Lung (tissue), 12 donors: Measurements from ENCODE around the gene KNDC1. TPM values are rescaled to one million over a fixed set of nuclear protein-coding genes. Genes with fewer than 3 reads are reported as not detected.

Experiments
- ATAC-seq: fragments of 200-7000 bp; cut with Tn5 transposase; one replicate; pipeline ENCODE4 v1.9.1; 2020; ENCODE audit warnings: moderate number of reproducible peaks; ENCODE audit not compliant: insufficient read depth, low FRiP score
- DNase-seq, 3 donors: peaks; one replicate each; pipeline ENCODE4 v3.0.0-alpha.2; 2013 to 2017
- H3K27ac ChIP-seq, 2 donors: one replicate each; pipeline ENCODE4 v1.5.1; 2013; ENCODE audit warnings: mild to moderate bottlenecking in 2 of 2, moderate library complexity in 2 of 2, control low read depth in 1 of 2, inconsistent platforms in 1 of 2, low read depth in 1 of 2, low read length in 1 of 2
- H3K27me3 ChIP-seq, 3 donors: one replicate each; pipeline ENCODE4 v1.5.1; 2013; ENCODE audit warnings: low read length in 2 of 3; ENCODE audit not compliant: control insufficient read depth in 3 of 3, insufficient read depth in 3 of 3
- H3K36me3 ChIP-seq, 4 donors: one replicate each; pipeline ENCODE4 v1.5.1; 2013; ENCODE audit warnings: low read length in 4 of 4, mild to moderate bottlenecking in 1 of 4, moderate library complexity in 1 of 4; ENCODE audit not compliant: control insufficient read depth in 4 of 4, insufficient read depth in 4 of 4
- H3K4me1 ChIP-seq, 5 donors: one replicate each; pipeline ENCODE4 v1.5.1; 2013; ENCODE audit warnings: low read length in 5 of 5, mild to moderate bottlenecking in 2 of 5, moderate library complexity in 1 of 5; ENCODE audit not compliant: control insufficient read depth in 5 of 5, insufficient read depth in 5 of 5
- H3K4me3 ChIP-seq: one replicate; pipeline ENCODE4 v1.5.1; 2013; ENCODE audit warnings: mild to moderate bottlenecking, control low read depth, moderate library complexity
- H3K9ac ChIP-seq, 2 donors: one replicate each; pipeline ENCODE4 v1.5.1; 2013; ENCODE audit warnings: low read length in 2 of 2, control low read depth in 1 of 2; ENCODE audit not compliant: insufficient read depth in 1 of 2
- H3K9me3 ChIP-seq, 4 donors: one replicate each; pipeline ENCODE4 v1.5.1; 2013; ENCODE audit warnings: low read length in 3 of 4, mild to moderate bottlenecking in 1 of 4, moderate library complexity in 1 of 4; ENCODE audit not compliant: control insufficient read depth in 4 of 4, insufficient read depth in 3 of 4
- WGBS, 2 donors: extraction: QIAGEN DNeasy Blood & Tissue Kit; methylation state at CpG; one replicate each; pipeline ENCODE4 v1.1.7; 2013; 5-methylcytosine and 5-hydroxymethylcytosine counted together
- polyA plus RNA-seq, 2 donors: library from polyadenylated mRNA; stranded (reverse); fragments of 200-250 nt; gene quantifications; one replicate each; pipeline ENCODE4 v1.2.1, GENCODE V29; 2013
- total RNA-seq, 2 donors: library from RNA; depleted of rRNA in 1 of 2; stranded (reverse); fragments of >200 nt in 1 of 2; gene quantifications; one replicate each; pipeline ENCODE4 v1.2.1, GENCODE V29; 2014 to 2021
- TF ChIP-seq, protein P1 (sequence below): IDR thresholded peaks from 2 replicates; pipeline ENCODE4 v1.5.1; 2012; ENCODE audit warnings: mild to moderate bottlenecking; ENCODE audit errors: control extremely low read depth, extremely low read depth
- donor health status: control.
- donor health status: control.
- donor health status: Bipolar disorder and iron deficiency.
- donor health status: healthy.
- donor health status: DM: yes; HTN: yes; CAD: no.

Gene KNDC1
- total and polyA plus RNA-seq, 4 donors, result 3.2 to 21.0 (median 6.7) TPM

DNA sequence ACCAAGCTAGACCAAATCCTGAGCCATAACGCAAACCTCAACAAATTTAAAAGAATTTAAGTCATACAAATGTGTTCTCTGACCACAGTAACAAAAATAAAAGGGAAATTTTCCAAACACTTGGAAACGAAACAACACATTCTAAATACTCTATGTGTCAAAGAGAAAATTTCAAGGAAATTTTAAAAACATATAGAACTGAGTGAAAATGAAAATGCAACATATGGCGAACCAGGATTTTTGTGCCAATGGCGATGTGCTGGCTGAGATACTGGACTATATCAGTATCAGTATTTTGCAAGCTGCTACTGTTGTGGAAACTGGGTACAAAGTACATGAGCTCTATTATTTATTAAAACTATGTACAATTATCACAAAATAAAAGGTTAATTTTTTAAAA lies 34.1 kb downstream of the KNDC1 start:
- no peaks in the 10 kb centered on the region for H3K36me3 ChIP-seq

DNA sequence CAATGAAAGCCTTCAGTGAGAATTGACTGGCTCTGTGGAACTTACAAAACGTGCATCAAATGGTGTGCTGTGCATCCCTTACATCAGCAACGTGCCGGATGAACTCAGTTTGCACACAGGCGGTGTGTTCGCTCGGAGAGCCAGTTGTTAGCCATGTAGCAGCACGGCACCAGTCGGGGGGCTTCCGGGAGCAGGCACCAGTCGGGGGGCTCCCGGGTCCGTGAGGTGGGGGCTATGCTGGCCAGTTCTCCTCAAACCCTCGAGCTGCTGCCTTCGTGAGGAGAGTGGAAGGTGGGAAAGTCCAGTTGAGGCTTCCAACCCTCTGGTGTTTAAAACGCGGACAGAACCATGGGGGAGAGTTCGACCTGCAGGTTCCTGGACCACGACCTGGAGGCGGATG lies 35.1 kb downstream of the KNDC1 start:
- TF ChIP-seq, protein P1, sequence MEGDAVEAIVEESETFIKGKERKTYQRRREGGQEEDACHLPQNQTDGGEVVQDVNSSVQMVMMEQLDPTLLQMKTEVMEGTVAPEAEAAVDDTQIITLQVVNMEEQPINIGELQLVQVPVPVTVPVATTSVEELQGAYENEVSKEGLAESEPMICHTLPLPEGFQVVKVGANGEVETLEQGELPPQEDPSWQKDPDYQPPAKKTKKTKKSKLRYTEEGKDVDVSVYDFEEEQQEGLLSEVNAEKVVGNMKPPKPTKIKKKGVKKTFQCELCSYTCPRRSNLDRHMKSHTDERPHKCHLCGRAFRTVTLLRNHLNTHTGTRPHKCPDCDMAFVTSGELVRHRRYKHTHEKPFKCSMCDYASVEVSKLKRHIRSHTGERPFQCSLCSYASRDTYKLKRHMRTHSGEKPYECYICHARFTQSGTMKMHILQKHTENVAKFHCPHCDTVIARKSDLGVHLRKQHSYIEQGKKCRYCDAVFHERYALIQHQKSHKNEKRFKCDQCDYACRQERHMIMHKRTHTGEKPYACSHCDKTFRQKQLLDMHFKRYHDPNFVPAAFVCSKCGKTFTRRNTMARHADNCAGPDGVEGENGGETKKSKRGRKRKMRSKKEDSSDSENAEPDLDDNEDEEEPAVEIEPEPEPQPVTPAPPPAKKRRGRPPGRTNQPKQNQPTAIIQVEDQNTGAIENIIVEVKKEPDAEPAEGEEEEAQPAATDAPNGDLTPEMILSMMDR, result no peak
- Histone ChIP-seq H3K9ac (no peak overlapping the region), H3K4me1 (no peaks in the 10 kb centered on the region), H3K4me3 (no peak overlapping the region), H3K27ac (no peak overlapping the region), H3K27me3 (no peaks in the 10 kb centered on the region), H3K9me3 (peaks cover 0 to 3% (median 3%) of the 10 kb centered on the region in 4 donors), H3K36me3 (no peaks in the 10 kb centered on the region)
- DNase-seq (no peak), ATAC-seq (no peak)
- 88 to 90% methylated on average over 19 of the region's 19 CpGs for WGBS, 2 donors

More for the DNA sequence above, 34.1 kb downstream of the KNDC1 start:
- no peaks in the 10 kb centered on the region for H3K4me1 ChIP-seq
- H3K4me3 ChIP-seq, result no peak overlapping the region
- H3K27ac ChIP-seq, result no peak overlapping the region
- peaks cover 0 to 6% (median 0%) of the 10 kb centered on the region in 3 donors for H3K27me3 ChIP-seq
- 88 to 96% methylated on average over 4 of the region's 4 CpGs for whole genome bisulfite sequencing, 2 donors
- TF ChIP-seq, protein P1, result no peak
- no peak for ATAC-seq
- no peak for DNase-seq
- H3K9me3 ChIP-seq, result peaks cover 0 to 3% (median 3%) of the 10 kb centered on the region in 4 donors
- no peak overlapping the region for H3K9ac ChIP-seq

DNA sequence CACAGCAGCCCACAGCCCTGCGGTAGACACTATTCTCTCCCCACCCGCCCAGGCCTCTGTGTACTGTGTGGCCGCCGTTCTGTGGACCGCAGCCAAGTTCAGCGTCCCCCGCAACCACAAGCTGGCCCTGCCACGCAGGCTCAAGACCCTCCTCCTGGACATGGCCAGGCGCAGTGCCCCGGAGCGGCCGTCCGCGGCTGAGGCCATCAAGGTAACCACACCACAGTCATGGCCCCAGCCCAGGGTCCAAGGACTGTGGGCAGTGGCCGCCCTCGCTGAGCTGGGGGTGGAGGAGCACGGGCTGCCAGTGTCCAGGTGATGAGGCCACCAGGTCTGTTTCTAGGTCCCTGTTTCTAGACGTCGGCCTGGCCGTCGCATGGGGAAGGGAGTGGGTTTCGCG lies 35.6 kb downstream of the KNDC1 start:
- DNase-seq, result no peak
- Histone ChIP-seq H3K4me1 (no peaks in the 10 kb centered on the region), H3K36me3 (no peaks in the 10 kb centered on the region), H3K27ac (no peak overlapping the region), H3K9ac (no peak overlapping the region), H3K4me3 (no peak overlapping the region), H3K9me3 (peaks cover 0 to 3% (median 3%) of the 10 kb centered on the region in 4 donors), H3K27me3 (no peaks in the 10 kb centered on the region)
- TF ChIP-seq, protein P1, result no peak
- ATAC-seq, result no peak
- 91 to 92% methylated on average over 23 of the region's 23 CpGs for whole genome bisulfite sequencing, 2 donors
